Omental fat pad (tissue), 4 donors: Measurements from ENCODE around the gene SLC6A15. TPM values are rescaled to one million over a fixed set of nuclear protein-coding genes. Genes with fewer than 3 reads are reported as not detected.

Experiments
- ATAC-seq: fragments of 150-250 bp; one replicate; pipeline ENCODE4 v1.9.1; 2016; ENCODE audit warnings: mild to moderate bottlenecking, moderate library complexity; ENCODE audit not compliant: low FRiP score
- DNase-seq: peaks from one replicate; pipeline ENCODE4 v3.0.0-alpha.2; 2019; ENCODE audit warnings: low spot score
- CTCF ChIP-seq, 3 donors: fragments of 450-650 bp; IDR thresholded peaks; one replicate each; pipeline ENCODE4 v1.5.1; 2016 to 2017; ENCODE audit warnings: antibody characterized with exemption in 3 of 3, mild to moderate bottlenecking in 3 of 3, moderate library complexity in 2 of 3
- total RNA-seq, 4 donors: library from RNA; depleted of rRNA; stranded (reverse); fragments of >200 nt; gene quantifications; one replicate each; pipeline ENCODE4 v1.1.0, GENCODE V29; 2016

SLC6A15 gene
- under 1 TPM in 1 of 4 donors, not detected in 3; 0.95 TPM for total RNA-seq

- DNase-seq (no peak), ATAC-seq (peak; percentile 62)
- no peak for TF ChIP-seq CTCF (IDR thresholded peaks at IDR 0.05)
Observed at GRCh38 chr12:84912198-84913128, at the start of gene SLC6A15. TSS of gene SLC6A15 (minus strand) at chr12:84912799. CDS start at chr12:84892120, 20,679 bp downstream.

- ATAC-seq (no peak), DNase-seq (no peak)
- TF ChIP-seq CTCF (IDR thresholded peaks at IDR 0.05): no peak
Observed at GRCh38 chr12:84960918-84961317, 48.3 kb upstream of the SLC6A15 start.

- no peak for DNase-seq
- no peak for ATAC-seq
- TF ChIP-seq CTCF (IDR thresholded peaks at IDR 0.05): no peak
Observed at GRCh38 chr12:84955298-84955697, 42.7 kb upstream of the SLC6A15 start.

GRCh38 chr12:84954415-84954814 is 41.8 kb upstream of the SLC6A15 start:
- TF ChIP-seq CTCF (IDR thresholded peaks at IDR 0.05): no peak
- no peak for ATAC-seq
- DNase-seq: no peak

- ATAC-seq: no peak
- no peak for TF ChIP-seq CTCF (IDR thresholded peaks at IDR 0.05)
- DNase-seq: no peak
Observed at GRCh38 chr12:84950971-84951546, 38.5 kb upstream of the SLC6A15 start.

GRCh38 chr12:84946753-84947152 is 34.2 kb upstream of the SLC6A15 start:
- TF ChIP-seq CTCF (IDR thresholded peaks at IDR 0.05): no peak
- ATAC-seq (no peak), DNase-seq (no peak)
